Posterior cingulate gyrus (tissue), 11 donors: ENCODE measurements around the gene CDK18.

Source experiments
- DNase-seq, 10 donors: peaks; one replicate each; pipeline versions ENCODE4 v3.0.0 to v3.0.0-alpha.2; 2020 to 2021; ENCODE audit warnings: mixed read lengths in 3 of 10
- intact Hi-C: fragments of 100-400 bp; cut with DNase I; formaldehyde crosslinking; loops from one replicate; pipeline ENCODE4 v1.15.1; 2023

Gene CDK18

GRCh38 chr1:205547936-205548827, 43.7 kb downstream of the CDK18 start:
- DNase-seq, result peak in 2 of 10 donors; percentile 78 to 82
- intact Hi-C loops, result no loop called here

GRCh38 chr1:205554026-205554811, 49.8 kb downstream of the CDK18 start:
- intact Hi-C loops, result no loop called here
- no peak for DNase-seq

DNA sequence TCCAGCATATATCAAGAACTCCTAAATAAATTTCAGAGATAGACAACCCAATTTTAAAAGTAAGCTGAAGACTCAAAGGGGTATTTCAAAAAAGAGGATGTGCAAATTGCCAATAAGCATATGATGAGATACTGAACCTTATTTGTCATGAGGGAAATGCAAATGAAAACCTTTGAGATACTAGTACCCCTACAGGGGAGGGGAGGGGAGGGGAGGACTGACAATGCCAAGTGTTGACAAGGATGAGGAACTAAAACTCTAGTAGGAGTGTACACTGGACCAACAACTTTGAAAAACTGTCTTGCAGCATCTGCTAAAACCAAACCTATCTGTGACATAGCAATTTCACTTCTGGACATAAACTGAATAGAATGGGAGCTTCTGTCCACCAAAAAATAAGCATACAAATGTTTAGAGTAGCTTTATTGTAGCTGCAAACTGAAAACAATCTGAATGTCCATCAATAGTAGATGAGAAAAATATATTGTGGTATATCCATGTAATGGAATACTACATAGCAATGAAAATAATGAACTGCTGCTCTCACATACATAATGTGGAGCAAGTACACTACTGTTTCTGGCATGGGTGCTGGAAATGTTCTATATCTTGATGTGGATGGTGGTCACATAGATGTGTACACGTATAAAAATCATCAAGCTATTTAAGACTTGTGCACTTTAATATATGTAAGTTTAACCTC, 57.2 kb downstream of the CDK18 start:
- intact Hi-C loops, result no loop called here
- no peak for DNase-seq

- intact Hi-C loops, result no loop called here
- peak in 2 of 10 donors; percentile 16 to 28 for DNase-seq
Observed at GRCh38 chr1:205563927-205564441, 59.5 kb downstream of the CDK18 start.

DNA sequence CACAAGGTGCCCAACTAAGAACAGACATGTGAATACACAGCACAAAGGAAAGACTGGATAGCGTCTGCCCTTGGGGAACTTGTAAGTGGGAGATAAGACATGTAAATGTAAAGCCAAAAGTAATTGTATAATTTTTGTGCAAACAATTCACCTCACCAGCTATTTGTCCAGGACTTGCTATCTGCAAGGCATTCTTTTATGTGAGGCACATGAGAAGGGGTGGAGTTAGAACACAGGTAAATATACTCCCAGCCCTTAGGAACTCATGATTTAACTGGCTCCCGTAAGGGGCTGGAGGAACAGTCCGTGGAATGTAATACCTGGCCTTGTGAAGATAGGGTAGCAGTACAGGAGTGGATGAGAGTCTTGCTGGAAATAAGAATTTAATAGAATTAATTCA, 61.3 kb downstream of the CDK18 start:
- peak in 1 of 10 donors; percentile 9 for DNase-seq
- intact Hi-C loops, result no loop called here

DNA sequence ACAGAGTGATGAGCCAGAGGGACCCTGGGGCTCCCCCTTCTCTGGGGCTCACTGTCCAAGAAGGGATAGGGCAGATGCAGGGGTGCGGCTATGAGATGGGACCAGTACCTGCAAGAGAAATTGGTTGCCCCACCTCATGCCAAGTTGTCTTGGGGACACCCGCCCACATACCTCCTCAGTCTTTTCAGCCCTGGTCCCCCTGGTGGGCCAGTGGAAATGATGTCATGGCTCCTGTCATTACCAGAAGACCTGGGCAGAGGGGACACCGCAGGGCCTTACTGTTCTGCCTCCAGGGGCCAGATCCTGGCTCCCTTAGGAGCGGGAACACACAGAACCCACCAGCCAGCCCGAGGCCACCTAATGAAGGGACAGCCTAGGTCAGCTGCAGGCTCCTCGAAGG, 63.2 kb downstream of the CDK18 start:
- intact Hi-C loops, result no loop called here

DNA sequence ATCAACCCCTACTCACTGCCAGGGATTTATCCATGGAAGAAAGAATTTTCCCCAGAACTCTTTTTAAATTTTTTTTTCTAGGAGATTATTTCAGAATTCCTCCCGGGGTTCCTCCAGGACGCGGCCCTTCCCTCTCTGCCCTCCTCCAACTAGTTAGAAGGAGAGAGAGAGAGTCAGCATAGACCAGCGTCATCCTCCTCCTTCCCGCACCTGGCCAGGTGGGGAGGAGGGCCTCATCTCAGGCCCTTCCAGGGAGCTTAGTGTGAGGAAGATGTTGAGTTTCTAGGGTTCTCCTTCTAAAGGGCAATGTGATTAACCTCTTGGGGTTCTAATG, 63.6 kb downstream of the CDK18 start:
- intact Hi-C loops, result no loop called here
- DNase-seq, result peak in 1 of 10 donors; percentile 69

More for the DNA sequence above, 63.2 kb downstream of the CDK18 start:
- DNase-seq, result peak in 1 of 10 donors; percentile 76

GRCh38 chr1:205568469-205569361, 64.2 kb downstream of the CDK18 start:
- DNase-seq, result peak in 3 of 10 donors; percentile 40 to 91 (median 79)
- intact Hi-C loops, result no loop called here

- intact Hi-C loops, result no loop called here
- DNase-seq, result peak in 7 of 10 donors; percentile 31 to 94 (median 49)
Observed at GRCh38 chr1:205569411-205570172, 65.1 kb downstream of the CDK18 start.

GRCh38 chr1:205570173-205570501, 65.7 kb downstream of the CDK18 start:
- intact Hi-C loops, result no loop called here
- DNase-seq, result peak in 1 of 10 donors; percentile 67

- intact Hi-C loops, result no loop called here
- peak in 1 of 10 donors; percentile 22 for DNase-seq
Observed at GRCh38 chr1:205570796-205571537, 66.5 kb downstream of the CDK18 start.

- peak in 4 of 10 donors; percentile 42 to 86 (median 54) for DNase-seq
- intact Hi-C loops, result no loop called here
Observed at GRCh38 chr1:205571747-205572146, 67.3 kb downstream of the CDK18 start.

DNA sequence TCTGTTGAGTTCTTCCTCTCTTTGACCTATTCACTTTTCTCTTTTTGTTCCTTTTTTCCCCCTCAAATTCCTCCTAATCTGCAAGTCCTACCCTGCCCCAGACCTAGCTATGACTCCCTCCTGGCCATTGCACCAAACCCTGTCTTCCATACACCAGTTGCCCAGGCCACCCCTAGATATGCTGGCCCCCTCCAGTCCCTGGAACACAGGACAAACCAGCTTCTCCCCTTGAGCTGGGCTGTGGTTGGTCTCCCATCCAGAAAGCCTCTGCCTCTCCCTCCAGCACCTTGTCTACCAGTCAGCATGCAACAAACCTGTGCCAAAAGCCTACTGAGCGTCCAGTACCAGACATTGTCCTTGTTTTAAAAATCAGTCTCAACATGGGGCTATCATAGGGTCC, 68.0 kb downstream of the CDK18 start:
- intact Hi-C loops, result no loop called here
- DNase-seq, result peak in 2 of 10 donors; percentile 7 to 19

- DNase-seq, result peak in 1 of 10 donors; percentile 46
- intact Hi-C loops, result no loop called here
Observed at GRCh38 chr1:205575294-205575885, 70.9 kb downstream of the CDK18 start.

GRCh38 chr1:205576011-205576410, 71.5 kb downstream of the CDK18 start:
- peak in 1 of 10 donors; percentile 25 for DNase-seq
- intact Hi-C loops, result no loop called here

GRCh38 chr1:205576805-205577761, 72.6 kb downstream of the CDK18 start:
- peak in 7 of 10 donors; percentile 35 to 95 (median 60) for DNase-seq
- intact Hi-C loops, result no loop called here
